ENCODE results near the gene KRTAP5-11. TPM values are rescaled to one million over a fixed set of nuclear protein-coding genes. Genes with fewer than 3 reads are reported as not detected.

Gene KRTAP5-11
- total and polyA plus RNA-seq, 2 of the 4 experiments (the other 2 are of a cell fraction), result not detected

GRCh38 chr11:71575723-71576424, 6.8 kb downstream of the KRTAP5-11 start:
- Histone ChIP-seq H2AK9ac (replicated peaks; ENCODE audit: low read depth, low read length, poor library complexity) (no peak overlapping the region), H4K5ac (ENCODE audit: low read depth, low read length) (no peak overlapping the region), H3K18ac (ENCODE audit: low read depth, low read length) (no peak overlapping the region), H2BK5ac (ENCODE audit: low read depth, low read length, poor library complexity, severe bottlenecking) (no peak overlapping the region), H3K36me3 (ENCODE audit: control insufficient read depth, insufficient read depth, low read length) (no peaks in the 10 kb centered on the region), H2BK15ac (ENCODE audit: low read depth, low read length) (no peak overlapping the region), H3K27me3 (ENCODE audit: control insufficient read depth, insufficient read depth, low read length) (peaks cover 23% of the 10 kb centered on the region), H3K4me3 (ENCODE audit: insufficient read depth, low read depth, low read length) (no peak overlapping the region), H3K4me1 (ENCODE audit: control insufficient read depth, insufficient read depth, low read length) (no peaks in the 10 kb centered on the region), H3K79me1 (ENCODE audit: low read depth in 1 of 2, low read length in 2 of 2) (no peaks in the 10 kb centered on the region), H3K9ac (ENCODE audit: low read depth, low read length) (no peak overlapping the region), H3K14ac (replicated peaks; ENCODE audit: low read depth, low read length) (no peak overlapping the region), H2BK20ac (ENCODE audit: low read depth, low read length) (no peak overlapping the region), H3K9me1 (ENCODE audit: insufficient read depth, low read length) (no peaks in the 10 kb centered on the region), H2AFZ (replicated peaks; ENCODE audit: low read length, poor library complexity) (no peak overlapping the region), H2AK5ac (ENCODE audit: low read depth, low read length) (no peak overlapping the region), H3K4me2 (ENCODE audit: low read depth, low read length) (no peak overlapping the region), H3K23ac (ENCODE audit: low read depth, low read length) (no peak overlapping the region), H3K27ac (ENCODE audit: insufficient read depth, low read length) (no peak overlapping the region), H3K56ac (ENCODE audit: extremely low read depth, insufficient read depth, low read length) (no peak overlapping the region), H4K8ac (ENCODE audit: low read depth in 2 of 2, low read length in 2 of 2) (no peak overlapping the region), H4K91ac (ENCODE audit: insufficient read depth, low read depth, low read length) (no peak overlapping the region), H4K20me1 (ENCODE audit: insufficient read depth, low read length) (no peaks in the 10 kb centered on the region), H2BK120ac (ENCODE audit: low read depth, low read length) (no peak overlapping the region), H3K9me3 (ENCODE audit: control insufficient read depth, insufficient read depth, low read length) (no peaks in the 10 kb centered on the region), H3K4ac (ENCODE audit: low read depth, low read length) (no peak overlapping the region)
- ChIA-PET POLR2A (ENCODE audit: unreplicated experiment) (no interaction called here), CTCF (no interaction called here)
- TF ChIP-seq FOS (IDR thresholded peaks at IDR 0.05; ENCODE audit: low read depth, low read length) (no peak), RCOR1 (IDR thresholded peaks at IDR 0.05; ENCODE audit: insufficient replicate concordance, low read length) (no peak), RAD21 (IDR thresholded peaks at IDR 0.05; ENCODE audit: low read length) (no peak), CTCF (conservative IDR thresholded peaks at IDR 0.05; ENCODE audit: low read depth, low read length) (no peak)
- no TSS peak for BruUV-seq (replicated peaks)
- no peak for ATAC-seq (ENCODE audit: low read depth)
- in situ Hi-C loops (cut with MboI; ENCODE audit: low sequenced_read_pairs) (no loop called here), intact Hi-C loops (cut with micrococcal nuclease) (no loop called here), dilution Hi-C loops (cut with HindIII; ENCODE audit: low sequenced_read_pairs, unreplicated experiment) (no loop called here)
- 40% methylated on average over 1 of the region's 4 CpGs; no CpG with 5 or more reads in 1 of the 2 experiments for WGBS, 2 experiments (ENCODE audit: extremely low coverage in 2 of 2, insufficient read length in 1 of 2)
- no peak for DNase-seq

Data from IMR-90 (cell line).